Gastrocnemius medialis (tissue), 4 donors: Measurements from ENCODE around the gene TYW1B. TPM values are rescaled to one million over a fixed set of nuclear protein-coding genes. Genes with fewer than 3 reads are reported as not detected.
"Not testable (repeated sequence)": the region's sequence is repeated elsewhere in the genome, so short reads cannot be mapped to it uniquely, and the experiment has no call there.

ENCODE experiments used
- ATAC-seq, 2 donors: fragments of 150-250 bp; one replicate each; pipeline ENCODE4 v1.9.1; 2016
- DNase-seq, 2 donors: peaks; one replicate each; pipeline ENCODE4 v3.0.0-alpha.2; 2019
- H3K27ac ChIP-seq, 4 donors: fragments of 200-600 bp; sonication (generic); 1 replicate in 1 of 4; 2 replicates in 3 of 4; pipeline ENCODE4 v1.5.1; 2016 to 2018; ENCODE audit warnings: mild to moderate bottlenecking in 2 of 4, moderate library complexity in 1 of 4
- H3K27me3 ChIP-seq, 3 donors: fragments of 200-600 bp; sonication (generic) in 2 of 3; 1 replicate in 1 of 3; 2 replicates in 2 of 3; pipeline versions ENCODE4 v1.5.1 to v1.6.0; 2016 to 2019; ENCODE audit warnings: mild to moderate bottlenecking in 1 of 3, moderate library complexity in 1 of 3
- H3K36me3 ChIP-seq, 2 donors: fragments of 200-600 bp; sonication (generic) in 1 of 2; one replicate each; pipeline ENCODE4 v1.5.1; 2017 to 2018
- H3K4me1 ChIP-seq, 2 donors: fragments of 200-600 bp; sonication (generic) in 1 of 2; one replicate each; pipeline ENCODE4 v1.5.1; 2016 to 2017; ENCODE audit warnings: mild to moderate bottlenecking in 2 of 2
- H3K4me3 ChIP-seq, 4 donors: fragments of 200-600 bp; sonication (generic) in 3 of 4; 1 replicate in 1 of 4; 2 replicates in 3 of 4; pipeline ENCODE4 v1.5.1; 2016 to 2019; ENCODE audit warnings: mild to moderate bottlenecking in 2 of 4
- H3K9me3 ChIP-seq, 3 donors: fragments of 200-600 bp; sonication (generic) in 2 of 3; 1 replicate in 1 of 3; 2 replicates in 2 of 3; pipeline ENCODE4 v1.5.1; 2016 to 2019
- CTCF ChIP-seq, 5 experiments: fragments of 450-650 bp in 3 of 5; fragments of 200-600 bp in 2 of 5; sonication (generic) in 2 of 5; IDR thresholded peaks in 4 of 5; conservative IDR thresholded peaks in 1 of 5; 1 replicate in 4 of 5; 2 replicates in 1 of 5; pipeline ENCODE4 v1.5.1; 2016 to 2019; ENCODE audit warnings: antibody characterized with exemption in 5 of 5, mild to moderate bottlenecking in 3 of 5, moderate library complexity in 3 of 5
- in situ Hi-C, 4 donors: fragments of 200-750 bp; cut with MboI; loops; one replicate each; pipeline versions ENCODE4 v1.15.0 to v1.8.0; 2017; ENCODE audit warnings: low sequenced_read_pairs in 4 of 4
- intact Hi-C: fragments of 100-400 bp; cut with DNase I; formaldehyde crosslinking; loops from one replicate; pipeline ENCODE4 v1.15.1; 2023; ENCODE audit warnings: low total_unique reads
- total RNA-seq, 4 donors: library from RNA; depleted of rRNA; stranded (reverse); fragments of >200 nt; gene quantifications; one replicate each; pipeline versions ENCODE4 v1.1.0 to v1.2.3, GENCODE V29; 2016

The TYW1B gene
- total RNA-seq, 4 donors from 2014 or later: 2.5 to 6.0 (median 2.9) TPM

DNA sequence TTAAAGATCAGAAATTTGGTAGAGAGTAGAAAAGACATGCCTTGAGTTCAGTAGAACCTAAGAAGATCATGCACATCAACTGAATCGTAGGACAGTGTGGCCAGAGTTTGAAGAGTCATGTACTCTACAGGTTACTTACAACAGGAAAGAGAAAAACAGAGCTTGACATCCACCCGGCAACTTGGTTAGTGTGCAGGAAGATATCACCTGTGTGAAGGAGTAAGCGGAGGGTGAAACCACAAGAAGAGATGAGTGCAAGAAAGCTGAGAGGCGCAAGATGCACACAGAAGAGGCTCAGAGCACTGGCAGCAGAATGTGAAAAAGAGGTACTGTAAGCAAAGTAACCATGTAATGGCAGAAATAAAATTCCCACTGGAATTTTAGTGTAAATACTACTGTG, 179.4 kb downstream of the TYW1B start:
- H3K27ac ChIP-seq, intact Hi-C loops, in situ Hi-C loops, H3K27me3 ChIP-seq, H3K9me3 ChIP-seq, ATAC-seq, H3K4me3 ChIP-seq, DNase-seq, H3K36me3 ChIP-seq, H3K4me1 ChIP-seq: not testable (repeated sequence)

DNA sequence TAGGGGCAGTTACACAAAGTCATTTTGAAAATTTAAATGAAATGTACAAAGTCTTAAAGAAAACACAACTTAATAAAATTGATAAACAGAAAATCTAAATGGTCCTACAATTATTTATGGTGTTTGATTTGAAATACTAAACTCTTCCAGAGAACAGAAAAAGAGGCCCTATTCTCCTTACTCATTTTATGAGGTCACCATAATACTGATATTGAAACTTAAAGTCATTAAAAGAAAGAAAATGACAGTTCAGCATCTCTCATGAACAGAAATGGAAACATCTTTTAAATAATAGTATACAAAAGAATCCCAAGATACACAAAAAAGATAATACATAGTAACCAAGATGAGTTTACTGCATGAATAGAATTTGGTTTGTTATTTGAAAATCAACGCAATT, 184.3 kb downstream of the TYW1B start:
- H3K4me1 ChIP-seq, H3K27me3 ChIP-seq, H3K9me3 ChIP-seq, DNase-seq, intact Hi-C loops, ATAC-seq, H3K4me3 ChIP-seq, H3K36me3 ChIP-seq, in situ Hi-C loops, H3K27ac ChIP-seq: not testable (repeated sequence)

DNA sequence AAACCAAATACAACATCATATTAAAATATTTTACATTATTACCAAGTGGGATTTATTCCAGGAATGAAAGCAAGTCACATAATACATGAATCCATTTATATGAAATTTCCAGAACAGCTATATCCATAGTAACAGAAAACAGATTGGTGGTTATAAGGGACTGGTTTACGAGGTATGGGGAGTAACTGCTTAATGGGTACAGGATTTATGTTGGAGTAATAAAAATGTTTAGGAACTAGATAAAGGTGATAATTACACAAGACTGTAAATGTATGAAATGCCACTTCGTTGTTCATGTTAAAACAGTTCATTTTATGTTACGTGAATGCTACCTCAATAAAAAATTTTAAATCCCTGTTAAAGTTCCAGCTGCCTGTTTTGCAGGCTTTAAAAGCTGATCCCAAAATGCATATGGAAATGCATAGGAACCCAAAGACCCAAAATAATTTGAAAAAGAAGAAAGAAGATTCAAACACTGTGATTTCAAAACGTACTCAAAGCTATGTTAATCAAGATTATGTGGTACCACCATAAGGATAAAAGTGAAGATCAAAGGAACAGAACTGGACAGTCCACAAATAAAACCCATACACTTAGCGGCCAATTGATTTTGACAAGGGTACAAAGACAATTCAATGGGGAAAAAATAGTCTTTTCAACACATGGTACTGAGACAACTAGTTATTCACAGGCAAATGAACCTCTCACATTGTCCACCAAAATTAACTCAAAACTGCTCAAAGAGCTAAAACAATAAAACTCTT, 186.3 kb downstream of the TYW1B start:
- intact Hi-C loops, H3K4me1 ChIP-seq, in situ Hi-C loops, H3K4me3 ChIP-seq, H3K27me3 ChIP-seq, DNase-seq, H3K27ac ChIP-seq, H3K9me3 ChIP-seq, H3K36me3 ChIP-seq, ATAC-seq: not testable (repeated sequence)

GRCh38 chr7:72640740-72641139, 187.3 kb downstream of the TYW1B start:
- H3K27me3 ChIP-seq, DNase-seq, H3K27ac ChIP-seq, H3K4me3 ChIP-seq, intact Hi-C loops, in situ Hi-C loops, H3K4me1 ChIP-seq, H3K9me3 ChIP-seq, ATAC-seq, H3K36me3 ChIP-seq: not testable (repeated sequence)

DNA sequence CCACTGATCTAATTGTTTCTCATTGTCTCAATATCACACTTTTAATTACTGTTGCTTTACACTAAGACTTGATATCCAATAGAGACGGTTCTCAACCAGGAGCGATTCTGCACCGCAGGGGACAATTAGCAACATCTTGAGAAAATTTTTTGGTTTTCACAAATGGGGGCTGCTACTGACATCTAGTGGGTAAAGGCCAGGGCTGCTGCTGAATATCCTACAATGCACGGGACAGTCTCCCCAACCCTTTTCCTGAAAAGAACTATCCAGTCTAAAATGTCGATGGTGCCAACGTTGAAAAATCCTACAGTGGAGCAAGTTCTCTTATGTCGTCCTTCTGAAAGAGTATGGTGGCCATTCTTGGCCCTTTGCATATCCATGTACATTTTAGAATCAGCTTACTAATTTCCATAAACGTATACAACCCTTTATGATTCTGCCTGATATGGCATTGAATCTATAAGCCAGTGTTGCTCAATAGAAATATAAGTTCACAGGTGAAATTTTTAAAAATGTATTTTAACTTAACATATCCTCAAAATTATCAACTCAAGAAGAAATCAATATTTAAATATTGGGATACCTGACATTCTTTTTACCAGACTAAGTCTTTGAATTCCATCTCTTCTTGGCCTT, 192.6 kb downstream of the TYW1B start:
- H3K27me3 ChIP-seq, intact Hi-C loops, H3K27ac ChIP-seq, H3K36me3 ChIP-seq, H3K4me1 ChIP-seq, H3K4me3 ChIP-seq, DNase-seq, in situ Hi-C loops, H3K9me3 ChIP-seq: not testable (repeated sequence)
- TF ChIP-seq CTCF (IDR thresholded peaks at IDR 0.05 in 4 of 5, conservative IDR thresholded peaks at IDR 0.05 in 1 of 5): peak in 1 of 5 experiments; percentile 37
- ATAC-seq: peak; percentile 63 to 73

GRCh38 chr7:72632765-72633292, 195.2 kb downstream of the TYW1B start:
- H3K27me3 ChIP-seq, intact Hi-C loops, H3K4me1 ChIP-seq, H3K36me3 ChIP-seq, H3K27ac ChIP-seq, H3K4me3 ChIP-seq, in situ Hi-C loops, H3K9me3 ChIP-seq, DNase-seq: not testable (repeated sequence)
- ATAC-seq: peak in 1 of 2 donors; percentile 35

DNA sequence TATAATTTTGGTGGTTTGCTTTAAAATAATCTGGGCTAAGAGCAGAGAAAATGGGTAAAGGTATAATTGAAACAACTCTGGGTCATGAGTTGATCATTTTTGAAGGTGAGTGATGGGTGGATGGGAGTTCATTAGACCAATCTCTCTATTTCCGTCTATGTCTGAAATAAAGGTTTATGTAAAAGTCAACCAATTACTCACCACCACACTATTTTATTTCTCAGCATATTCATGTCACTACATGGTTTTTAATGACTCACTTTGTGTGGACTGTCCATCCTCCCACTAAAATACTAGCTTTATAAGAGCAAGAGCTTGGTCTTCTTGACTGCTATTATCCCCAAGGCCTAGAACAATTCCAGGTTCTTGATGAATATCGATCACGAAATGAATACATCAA, 199.6 kb downstream of the TYW1B start:
- DNase-seq, H3K4me1 ChIP-seq, ATAC-seq, H3K27ac ChIP-seq, H3K4me3 ChIP-seq, H3K36me3 ChIP-seq, H3K9me3 ChIP-seq, H3K27me3 ChIP-seq, intact Hi-C loops, in situ Hi-C loops: not testable (repeated sequence)

DNA sequence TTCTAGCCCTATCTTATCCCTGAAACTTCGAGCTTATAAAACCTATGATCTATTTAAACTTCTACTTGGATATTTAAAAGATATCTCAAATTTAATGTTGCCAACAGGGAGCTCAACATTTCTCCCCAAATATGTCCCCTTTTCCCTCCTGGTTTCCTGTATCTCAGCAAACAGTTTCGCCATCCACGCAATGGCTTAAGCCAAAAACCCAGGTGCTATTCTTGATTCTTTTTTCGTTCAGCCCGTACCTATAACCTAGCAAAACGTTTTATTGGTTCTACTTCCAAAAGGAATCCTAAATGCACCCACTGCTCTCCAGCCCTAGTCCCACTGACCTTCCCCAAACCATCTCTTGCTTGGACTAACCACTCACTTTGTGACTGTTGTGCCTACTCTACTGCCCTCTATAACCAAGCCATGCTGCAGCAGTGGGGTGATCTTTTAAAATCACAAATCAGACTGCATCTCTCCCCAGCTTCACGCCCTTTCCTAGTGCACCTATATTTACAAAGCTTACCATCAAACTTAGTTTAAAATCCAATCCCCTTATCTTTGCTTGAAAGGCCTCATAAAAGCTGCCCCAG, 201.5 kb downstream of the TYW1B start:
- H3K4me3 ChIP-seq, H3K27ac ChIP-seq, DNase-seq, H3K27me3 ChIP-seq, H3K9me3 ChIP-seq, in situ Hi-C loops, intact Hi-C loops, ATAC-seq, H3K36me3 ChIP-seq: not testable (repeated sequence)
- peaks cover 10% of the 10 kb centered on the region in 2 donors for H3K4me1 ChIP-seq

DNA sequence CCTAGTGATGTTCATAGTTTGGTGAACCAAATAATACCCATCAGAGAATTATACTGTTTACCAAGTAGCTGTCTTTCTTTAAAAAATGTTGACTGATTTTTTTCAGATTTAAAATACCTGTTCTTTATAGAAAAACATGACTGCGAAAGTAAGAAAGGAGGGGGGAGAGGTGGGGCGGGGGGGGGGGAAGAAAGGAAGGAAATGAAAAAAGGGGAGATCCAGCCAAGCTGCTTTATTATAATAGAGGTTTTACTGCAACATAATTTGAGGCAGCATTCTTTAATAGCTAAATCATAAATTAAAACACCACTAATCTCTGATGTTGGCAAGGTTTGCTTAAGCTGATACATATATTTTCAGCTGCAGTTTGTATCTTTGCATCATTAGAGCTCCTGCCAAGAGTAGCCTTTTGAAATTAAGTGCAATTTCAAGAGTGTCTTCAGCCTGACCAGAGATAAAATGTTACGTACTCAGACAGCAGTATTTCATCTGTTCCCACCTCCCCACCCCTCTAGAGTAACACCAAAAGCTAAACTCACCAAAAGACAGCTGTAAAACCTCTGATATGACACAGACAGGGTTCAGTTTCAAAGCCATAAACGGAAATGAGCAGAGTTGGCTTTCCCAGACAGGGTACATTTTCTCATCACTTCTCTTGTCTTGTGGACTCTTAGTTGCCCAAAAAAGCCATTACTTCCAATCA, 202.1 kb downstream of the TYW1B start:
- in situ Hi-C loops, H3K9me3 ChIP-seq, intact Hi-C loops, H3K4me3 ChIP-seq, DNase-seq, ATAC-seq, H3K27ac ChIP-seq, H3K27me3 ChIP-seq, H3K36me3 ChIP-seq: not testable (repeated sequence)
- peaks cover 15 to 17% of the 10 kb centered on the region in 2 donors for H3K4me1 ChIP-seq
